HEK293T (cell line): ENCODE measurements around the gene HAL.

Experiments
- ARNT ChIP-seq: fragments of 450-650 bp; IDR thresholded peaks from 2 replicates; pipeline ENCODE4 v1.6.1; 2017; ENCODE audit warnings: mild to moderate bottlenecking
- BHLHE40 ChIP-seq: fragments of 450-650 bp; IDR thresholded peaks from 2 replicates; pipeline ENCODE4 v1.6.1; 2016; ENCODE audit warnings: mild to moderate bottlenecking, moderate library complexity, borderline replicate concordance
- FOXA1 ChIP-seq: fragments of 450-650 bp; IDR thresholded peaks from 2 replicates; pipeline ENCODE4 v1.6.1; 2016; ENCODE audit warnings: mild to moderate bottlenecking
- FOXK2 ChIP-seq: fragments of 450-650 bp; IDR thresholded peaks from 2 replicates; pipeline ENCODE4 v1.6.1; 2016; ENCODE audit warnings: mild to moderate bottlenecking
- FOXM1 ChIP-seq: fragments of 450-650 bp; IDR thresholded peaks from 2 replicates; pipeline ENCODE4 v1.6.1; 2017; ENCODE audit warnings: mild to moderate bottlenecking, borderline replicate concordance
- LEF1 ChIP-seq: fragments of 450-650 bp; IDR thresholded peaks from 2 replicates; pipeline ENCODE4 v1.6.1; 2017; ENCODE audit warnings: mild to moderate bottlenecking, borderline replicate concordance
- PKNOX1 ChIP-seq: fragments of 450-650 bp; IDR thresholded peaks from 2 replicates; pipeline ENCODE4 v1.6.1; 2016
- SP1 ChIP-seq: fragments of 450-650 bp; IDR thresholded peaks from 2 replicates; pipeline ENCODE4 v1.6.1; 2017
- SUZ12 ChIP-seq: fragments of 450-650 bp; IDR thresholded peaks from 2 replicates; pipeline ENCODE4 v1.6.1; 2016; ENCODE audit warnings: mild to moderate bottlenecking
- TARDBP ChIP-seq: fragments of 450-650 bp; IDR thresholded peaks from 2 replicates; pipeline ENCODE4 v1.6.1; 2016

GRCh38 chr12:95990136-95990535, 6.0 kb downstream of the HAL start:
- TF ChIP-seq SP1 (no peak), FOXK2 (no peak), ARNT (no peak), LEF1 (no peak), BHLHE40 (no peak), FOXA1 (no peak), TARDBP (no peak), PKNOX1 (no peak), SUZ12 (no peak), FOXM1 (no peak)
